Measurements from ENCODE around the gene GIT1.

DNA sequence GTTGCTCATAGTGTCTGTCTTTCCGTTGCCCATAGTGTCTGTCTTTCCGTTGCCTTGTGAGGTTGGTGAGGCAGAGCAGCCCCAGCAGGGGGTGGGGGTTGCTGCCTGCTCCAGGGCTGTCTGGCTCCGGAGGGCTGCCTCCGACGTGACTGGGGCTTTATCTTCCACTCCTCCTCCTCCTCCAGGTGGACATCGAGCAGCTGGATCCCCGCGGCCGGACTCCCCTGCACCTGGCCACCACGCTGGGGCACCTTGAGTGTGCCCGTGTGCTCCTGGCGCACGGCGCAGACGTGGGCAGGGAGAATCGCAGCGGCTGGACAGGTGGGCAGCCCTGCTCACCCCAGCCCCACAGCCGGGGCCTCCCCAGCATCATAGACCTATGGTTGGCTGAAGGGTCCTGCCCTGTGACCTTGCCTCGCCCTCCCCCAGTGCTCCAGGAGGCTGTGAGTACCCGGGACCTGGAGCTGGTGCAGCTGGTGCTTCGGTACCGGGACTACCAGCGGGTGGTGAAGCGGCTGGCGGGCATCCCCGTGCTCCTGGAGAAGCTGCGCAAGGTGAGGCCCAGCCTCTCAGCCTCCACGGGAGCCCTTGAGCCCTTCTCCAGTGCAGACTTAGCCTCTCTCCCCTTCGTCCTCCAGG is 18.2 kb upstream of the GIT1 start:
- TF ChIP-seq JUND (IDR thresholded peaks at IDR 0.05): no peak
- TF ChIP-seq, protein P1, sequence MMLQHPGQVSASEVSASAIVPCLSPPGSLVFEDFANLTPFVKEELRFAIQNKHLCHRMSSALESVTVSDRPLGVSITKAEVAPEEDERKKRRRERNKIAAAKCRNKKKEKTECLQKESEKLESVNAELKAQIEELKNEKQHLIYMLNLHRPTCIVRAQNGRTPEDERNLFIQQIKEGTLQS (IDR thresholded peaks at IDR 0.05): no peak
- TF ChIP-seq FOXA2 (IDR thresholded peaks at IDR 0.05): no peak
- no peak for TF ChIP-seq FOXA1 (IDR thresholded peaks at IDR 0.05)
- TF ChIP-seq, protein P2, sequence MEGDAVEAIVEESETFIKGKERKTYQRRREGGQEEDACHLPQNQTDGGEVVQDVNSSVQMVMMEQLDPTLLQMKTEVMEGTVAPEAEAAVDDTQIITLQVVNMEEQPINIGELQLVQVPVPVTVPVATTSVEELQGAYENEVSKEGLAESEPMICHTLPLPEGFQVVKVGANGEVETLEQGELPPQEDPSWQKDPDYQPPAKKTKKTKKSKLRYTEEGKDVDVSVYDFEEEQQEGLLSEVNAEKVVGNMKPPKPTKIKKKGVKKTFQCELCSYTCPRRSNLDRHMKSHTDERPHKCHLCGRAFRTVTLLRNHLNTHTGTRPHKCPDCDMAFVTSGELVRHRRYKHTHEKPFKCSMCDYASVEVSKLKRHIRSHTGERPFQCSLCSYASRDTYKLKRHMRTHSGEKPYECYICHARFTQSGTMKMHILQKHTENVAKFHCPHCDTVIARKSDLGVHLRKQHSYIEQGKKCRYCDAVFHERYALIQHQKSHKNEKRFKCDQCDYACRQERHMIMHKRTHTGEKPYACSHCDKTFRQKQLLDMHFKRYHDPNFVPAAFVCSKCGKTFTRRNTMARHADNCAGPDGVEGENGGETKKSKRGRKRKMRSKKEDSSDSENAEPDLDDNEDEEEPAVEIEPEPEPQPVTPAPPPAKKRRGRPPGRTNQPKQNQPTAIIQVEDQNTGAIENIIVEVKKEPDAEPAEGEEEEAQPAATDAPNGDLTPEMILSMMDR (IDR thresholded peaks at IDR 0.05; ENCODE audit: low read depth, low read length, missing input control): no peak
- TF ChIP-seq YY1 (IDR thresholded peaks at IDR 0.05): no peak
- no peak for TF ChIP-seq TAF1 (conservative IDR thresholded peaks at IDR 0.05)
- no peak for TF ChIP-seq RAD21 (IDR thresholded peaks at IDR 0.05)
- no peak for TF ChIP-seq EGR1 (IDR thresholded peaks at IDR 0.05; ENCODE audit: low read depth in 2 of 2)
- TF ChIP-seq HNF4A (conservative IDR thresholded peaks at IDR 0.05): no peak
- no peak for TF ChIP-seq SP1 (IDR thresholded peaks at IDR 0.05)
- TF ChIP-seq, protein P3, sequence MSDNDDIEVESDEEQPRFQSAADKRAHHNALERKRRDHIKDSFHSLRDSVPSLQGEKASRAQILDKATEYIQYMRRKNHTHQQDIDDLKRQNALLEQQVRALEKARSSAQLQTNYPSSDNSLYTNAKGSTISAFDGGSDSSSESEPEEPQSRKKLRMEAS (IDR thresholded peaks at IDR 0.05): no peak
- TF ChIP-seq, protein P4, sequence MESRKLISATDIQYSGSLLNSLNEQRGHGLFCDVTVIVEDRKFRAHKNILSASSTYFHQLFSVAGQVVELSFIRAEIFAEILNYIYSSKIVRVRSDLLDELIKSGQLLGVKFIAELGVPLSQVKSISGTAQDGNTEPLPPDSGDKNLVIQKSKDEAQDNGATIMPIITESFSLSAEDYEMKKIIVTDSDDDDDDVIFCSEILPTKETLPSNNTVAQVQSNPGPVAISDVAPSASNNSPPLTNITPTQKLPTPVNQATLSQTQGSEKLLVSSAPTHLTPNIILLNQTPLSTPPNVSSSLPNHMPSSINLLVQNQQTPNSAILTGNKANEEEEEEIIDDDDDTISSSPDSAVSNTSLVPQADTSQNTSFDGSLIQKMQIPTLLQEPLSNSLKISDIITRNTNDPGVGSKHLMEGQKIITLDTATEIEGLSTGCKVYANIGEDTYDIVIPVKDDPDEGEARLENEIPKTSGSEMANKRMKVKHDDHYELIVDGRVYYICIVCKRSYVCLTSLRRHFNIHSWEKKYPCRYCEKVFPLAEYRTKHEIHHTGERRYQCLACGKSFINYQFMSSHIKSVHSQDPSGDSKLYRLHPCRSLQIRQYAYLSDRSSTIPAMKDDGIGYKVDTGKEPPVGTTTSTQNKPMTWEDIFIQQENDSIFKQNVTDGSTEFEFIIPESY (IDR thresholded peaks at IDR 0.05): no peak
